ENCODE measurements around the gene SCYL1.

The SCYL1 gene

GRCh38 chr11:65537296-65537597, 12.4 kb downstream of the SCYL1 start:
- no peak for DNase-seq (ENCODE audit: low spot score)

DNA sequence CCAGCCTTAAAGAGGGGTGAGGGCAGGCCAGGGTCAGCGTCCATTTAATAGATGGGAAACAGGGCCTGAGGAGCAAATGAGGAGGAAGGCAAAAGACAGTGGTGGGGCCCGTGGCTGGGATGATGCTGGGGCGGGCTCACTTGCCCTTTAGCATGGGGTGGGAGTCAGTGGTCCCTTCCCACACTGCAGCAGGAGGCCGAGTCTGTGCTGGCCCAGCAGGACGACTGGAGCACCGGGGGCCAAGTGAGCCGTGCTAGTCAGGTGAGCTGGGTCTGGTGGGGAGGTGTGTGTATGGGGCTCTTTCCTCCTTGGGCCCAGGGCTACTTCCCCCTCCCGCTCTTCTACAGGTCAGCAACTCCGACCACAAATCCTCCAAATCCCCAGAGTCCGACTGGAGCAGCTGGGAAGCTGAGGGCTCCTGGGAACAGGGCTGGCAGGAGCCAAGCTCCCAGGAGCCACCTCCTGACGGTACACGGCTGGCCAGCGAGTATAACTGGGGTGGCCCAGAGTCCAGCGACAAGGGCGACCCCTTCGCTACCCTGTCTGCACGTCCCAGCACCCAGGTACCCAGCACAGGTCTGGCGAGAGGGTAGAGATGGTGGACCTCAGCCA, 12.8 kb downstream of the SCYL1 start:
- DNase-seq (ENCODE audit: low spot score) = no peak

DNA sequence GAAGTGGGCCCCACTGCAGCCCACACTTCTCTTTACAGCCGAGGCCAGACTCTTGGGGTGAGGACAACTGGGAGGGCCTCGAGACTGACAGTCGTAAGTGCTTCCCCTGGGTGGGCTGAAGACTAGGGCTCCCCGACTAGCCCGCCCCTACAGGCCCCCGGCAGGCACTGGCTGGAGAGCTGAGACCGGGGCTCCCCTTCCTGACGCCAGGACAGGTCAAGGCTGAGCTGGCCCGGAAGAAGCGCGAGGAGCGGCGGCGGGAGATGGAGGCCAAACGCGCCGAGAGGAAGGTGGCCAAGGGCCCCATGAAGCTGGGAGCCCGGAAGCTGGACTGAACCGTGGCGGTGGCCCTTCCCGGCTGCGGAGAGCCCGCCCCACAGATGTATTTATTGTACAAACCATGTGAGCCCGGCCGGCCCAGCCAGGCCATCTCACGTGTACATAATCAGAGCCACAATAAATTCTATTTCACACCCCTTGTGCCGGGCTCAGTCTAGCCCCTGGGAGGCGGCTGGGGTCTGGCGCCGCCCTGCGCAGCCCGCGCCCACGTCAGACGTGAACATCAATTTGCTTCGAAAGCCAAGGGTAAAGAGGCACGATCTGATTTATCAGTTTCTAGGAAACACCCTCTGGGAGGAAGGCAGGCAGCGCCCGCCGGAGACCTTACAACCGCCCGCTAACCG, 13.5 kb downstream of the SCYL1 start:
- no peak for DNase-seq (ENCODE audit: low spot score)

DNA sequence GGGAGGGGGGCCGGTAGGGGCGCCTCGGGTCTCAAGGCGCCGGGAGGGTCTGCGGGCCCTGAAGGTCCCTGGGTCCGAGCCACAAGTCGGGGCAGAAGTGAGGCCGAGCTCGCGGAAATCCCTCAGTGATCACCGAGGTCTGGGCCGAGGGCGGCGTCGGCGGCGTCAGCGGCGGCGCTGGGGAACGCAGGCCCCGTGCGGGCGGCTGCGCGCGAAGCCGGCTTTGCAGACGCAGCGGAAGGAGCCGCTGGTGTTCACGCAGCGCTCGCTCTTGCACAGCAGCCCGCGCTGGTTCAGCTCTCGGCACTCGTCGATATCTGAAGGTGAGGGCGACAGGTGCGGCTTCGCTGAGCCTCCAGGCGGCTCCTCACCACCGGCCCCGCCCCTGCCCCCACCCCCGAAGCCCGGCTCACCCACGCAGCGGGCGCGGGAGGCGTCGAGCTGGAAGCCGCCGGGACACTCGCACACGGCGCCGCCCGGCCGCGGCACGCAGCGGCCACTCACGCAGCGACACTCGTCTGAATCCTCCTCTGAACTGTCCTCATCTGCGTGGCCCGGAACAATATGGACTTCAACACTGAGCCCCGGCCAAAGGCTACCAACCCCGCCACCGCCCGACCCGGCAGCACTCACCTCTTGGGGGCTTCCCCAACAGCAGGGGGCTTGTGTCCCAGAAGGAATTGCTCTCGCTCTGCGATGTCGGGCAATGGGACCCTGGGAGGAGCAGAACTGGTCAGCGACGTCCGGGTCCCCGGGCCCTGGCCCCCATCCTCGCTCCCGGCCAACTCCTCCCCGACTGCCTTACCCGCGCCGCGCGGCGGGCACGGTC, 14.2 kb downstream of the SCYL1 start:
- no peak for DNase-seq (ENCODE audit: low spot score)

- no peak for DNase-seq (ENCODE audit: low spot score)
These were observed 14.9 kb downstream of the SCYL1 start for GRCh38 chr11:65539744-65540289.

DNA sequence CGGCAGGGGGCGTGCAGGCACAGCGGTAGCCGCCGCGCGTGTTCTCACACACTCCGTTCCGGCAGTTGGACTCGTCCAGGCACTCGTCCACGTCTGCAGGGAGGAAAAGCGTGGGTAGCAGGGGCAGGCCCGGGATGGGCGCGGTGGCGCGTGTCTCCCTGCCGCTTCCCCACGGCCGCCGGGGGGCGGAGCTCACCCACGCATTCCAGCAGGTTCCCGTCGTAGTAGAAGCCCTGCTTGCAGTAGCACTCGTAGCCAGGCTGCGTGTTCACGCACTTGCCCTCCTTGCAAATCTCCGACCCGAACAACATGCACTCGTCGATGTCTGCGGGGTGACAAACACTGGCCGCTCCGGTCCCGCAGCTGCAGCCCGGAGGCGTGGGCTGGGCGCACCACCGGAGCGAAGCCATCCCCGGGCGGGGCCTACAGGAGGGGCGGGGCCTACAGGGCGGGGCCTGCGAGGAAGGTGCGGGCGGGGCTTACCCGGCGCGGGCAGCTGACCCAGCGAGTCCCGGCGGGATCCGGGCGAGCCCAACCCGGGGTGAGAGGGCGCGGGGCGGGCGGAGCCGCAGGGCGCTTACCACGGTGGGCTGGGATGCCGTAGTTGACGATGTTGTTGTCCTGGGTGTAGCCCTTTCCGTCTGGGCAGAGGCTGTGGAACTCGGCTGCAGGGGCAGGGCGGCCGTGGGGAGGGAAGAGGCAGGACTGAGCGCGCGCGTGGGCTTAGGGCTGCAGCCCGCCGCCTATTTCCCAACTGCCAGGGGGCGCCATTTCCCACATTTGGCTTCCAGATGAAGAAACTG, 15.6 kb downstream of the SCYL1 start:
- peak; percentile 89 for DNase-seq (ENCODE audit: low spot score)

- no peak for DNase-seq (ENCODE audit: low spot score)
These were observed 16.5 kb downstream of the SCYL1 start for GRCh38 chr11:65541093-65541982.

GRCh38 chr11:65542738-65543390, 18.0 kb downstream of the SCYL1 start:
- no peak for DNase-seq (ENCODE audit: low spot score)

- no peak for DNase-seq (ENCODE audit: low spot score)
These were observed 21.0 kb downstream of the SCYL1 start for GRCh38 chr11:65545853-65546216.

- DNase-seq (ENCODE audit: low spot score) = peak; percentile 97
These were observed 21.5 kb downstream of the SCYL1 start for GRCh38 chr11:65546217-65546958.

DNA sequence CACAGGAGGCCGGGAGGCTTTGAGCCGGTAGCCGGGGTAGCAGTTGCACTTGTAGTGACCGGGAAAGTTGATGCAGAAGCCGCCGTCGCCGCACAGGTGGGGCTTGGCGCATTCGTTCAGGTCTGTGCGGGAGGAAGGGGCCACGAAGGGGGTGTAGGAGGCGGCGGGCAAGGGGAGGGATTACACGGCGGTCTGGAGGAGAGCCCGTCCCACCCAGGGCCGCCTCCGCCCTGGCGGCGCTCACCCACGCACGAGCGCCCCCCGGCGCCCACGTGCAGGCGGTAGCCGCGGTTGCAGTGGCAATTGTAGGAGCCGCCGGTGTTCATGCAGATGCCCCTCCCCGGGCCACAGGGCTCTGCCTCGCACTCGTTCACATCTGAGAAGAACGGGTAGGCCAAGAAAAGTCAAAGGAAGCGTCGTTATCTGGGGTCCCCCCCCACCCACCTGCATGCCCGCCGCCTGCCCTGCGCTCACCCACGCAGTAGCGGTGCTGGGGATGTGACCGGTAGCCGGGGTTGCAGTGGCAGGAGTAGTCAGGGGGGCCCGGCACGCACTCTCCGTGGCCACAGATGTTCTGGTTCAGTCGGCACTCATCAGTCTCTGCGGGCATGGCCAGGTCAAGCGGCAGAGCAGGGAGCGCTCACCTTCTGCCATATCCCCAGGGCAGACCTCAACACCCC, 22.7 kb downstream of the SCYL1 start:
- no peak for DNase-seq (ENCODE audit: low spot score)

DNA sequence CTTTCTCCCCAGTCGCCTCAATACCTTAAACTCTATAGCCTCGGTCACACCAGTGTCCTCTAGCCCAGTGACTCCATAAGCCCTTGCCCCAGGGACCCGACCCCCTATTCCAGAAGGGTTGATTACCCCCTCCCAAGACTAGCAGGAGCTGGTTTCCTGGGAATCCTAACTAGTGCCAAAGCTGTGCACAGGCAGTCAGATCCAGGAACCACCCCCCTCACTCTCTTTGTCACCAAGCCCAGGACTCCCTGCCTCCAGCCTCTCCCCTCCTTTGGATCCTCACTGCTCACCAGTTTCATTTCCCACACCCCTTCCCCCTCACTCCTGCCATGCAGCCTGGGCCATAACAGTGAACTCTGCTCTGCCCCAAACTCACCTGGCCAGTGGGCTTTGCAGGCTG, 23.5 kb downstream of the SCYL1 start:
- no peak for DNase-seq (ENCODE audit: low spot score)

DNA sequence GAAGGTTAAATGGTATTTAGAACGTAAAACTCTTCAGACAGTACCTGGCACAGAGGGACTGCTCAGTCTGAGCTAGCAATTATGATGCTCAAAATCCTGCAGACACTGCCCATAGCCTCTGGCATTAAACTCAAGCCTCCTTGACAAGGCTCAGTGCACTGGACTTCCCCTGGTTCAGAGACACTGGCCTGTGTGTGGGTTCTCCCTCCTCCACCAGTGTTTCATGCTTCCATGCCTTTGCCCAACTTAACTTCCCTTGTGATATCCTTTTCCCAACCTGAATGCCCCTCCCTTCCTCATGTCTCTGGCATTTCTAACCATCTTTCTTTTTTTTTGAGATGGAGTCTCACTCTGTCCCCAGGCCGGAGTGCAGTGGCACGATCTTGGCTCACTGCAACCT, 24.2 kb downstream of the SCYL1 start:
- DNase-seq (ENCODE audit: low spot score) = no peak

DNA sequence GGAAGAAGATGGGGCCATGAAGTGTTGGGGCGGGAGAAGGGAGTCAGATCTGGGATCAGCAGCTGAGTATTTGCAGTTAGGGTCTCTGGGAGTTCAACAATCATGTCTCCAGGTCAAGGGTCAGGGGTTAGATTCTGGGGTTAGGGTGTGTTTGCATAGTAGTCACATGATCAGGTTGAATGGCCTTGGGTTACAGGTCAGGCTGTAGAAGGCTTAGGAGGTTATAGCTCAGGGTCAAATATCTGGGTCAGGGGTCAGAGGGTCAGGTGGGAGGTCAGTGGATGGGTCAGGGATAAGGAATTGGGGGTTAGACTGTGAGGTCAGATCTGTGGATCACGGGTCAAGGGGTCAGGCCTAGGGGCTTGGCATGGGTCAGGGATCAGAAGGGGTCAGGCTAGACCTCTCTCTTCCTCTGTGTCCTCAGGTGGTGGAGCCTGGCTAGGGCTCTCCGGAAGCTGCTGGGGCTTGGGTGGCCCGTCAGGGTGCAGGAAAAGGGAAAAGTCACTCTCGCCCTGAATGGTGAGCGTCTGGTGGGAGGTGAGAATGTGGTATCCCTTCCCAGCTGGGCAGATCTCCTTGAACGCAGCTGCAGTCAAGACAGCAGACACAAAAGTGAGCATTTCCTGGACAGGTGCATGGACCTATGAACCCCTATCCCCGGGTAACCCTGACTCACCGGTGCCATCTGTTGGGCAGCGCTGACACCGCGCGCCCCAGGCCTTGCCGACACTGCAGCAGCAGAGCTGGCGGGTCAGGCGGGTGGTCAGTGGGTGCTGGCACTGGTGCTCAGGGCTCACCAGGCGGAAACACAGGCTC, 26.9 kb downstream of the SCYL1 start:
- peak; percentile 67 for DNase-seq (ENCODE audit: low spot score)

DNA sequence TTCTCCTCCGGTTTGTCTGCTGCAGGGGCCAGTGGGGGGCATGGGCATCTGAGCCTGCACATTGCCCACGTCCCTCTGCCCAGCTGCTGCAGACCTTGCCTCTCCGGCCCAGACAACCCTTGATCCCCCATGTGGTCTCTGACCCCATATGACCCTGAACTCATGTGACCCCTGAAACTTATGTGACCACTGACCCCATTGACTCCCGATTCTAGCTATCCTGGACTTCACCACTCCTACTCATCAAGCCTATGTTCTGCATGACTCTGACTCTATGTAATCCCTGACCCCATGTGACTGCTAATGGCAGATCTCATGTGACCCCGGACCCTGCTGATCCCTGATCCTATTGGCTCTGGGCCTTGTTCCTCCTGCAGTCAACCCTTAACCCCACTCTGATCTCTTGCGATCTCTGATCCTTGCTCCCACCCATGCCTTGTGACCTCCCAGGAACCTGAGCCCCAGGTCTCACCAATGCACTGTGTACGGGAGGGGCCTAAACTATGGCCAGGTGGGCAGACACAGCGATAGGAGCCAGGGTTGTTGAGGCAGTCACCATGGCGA, 27.6 kb downstream of the SCYL1 start:
- no peak for DNase-seq (ENCODE audit: low spot score)

DNA sequence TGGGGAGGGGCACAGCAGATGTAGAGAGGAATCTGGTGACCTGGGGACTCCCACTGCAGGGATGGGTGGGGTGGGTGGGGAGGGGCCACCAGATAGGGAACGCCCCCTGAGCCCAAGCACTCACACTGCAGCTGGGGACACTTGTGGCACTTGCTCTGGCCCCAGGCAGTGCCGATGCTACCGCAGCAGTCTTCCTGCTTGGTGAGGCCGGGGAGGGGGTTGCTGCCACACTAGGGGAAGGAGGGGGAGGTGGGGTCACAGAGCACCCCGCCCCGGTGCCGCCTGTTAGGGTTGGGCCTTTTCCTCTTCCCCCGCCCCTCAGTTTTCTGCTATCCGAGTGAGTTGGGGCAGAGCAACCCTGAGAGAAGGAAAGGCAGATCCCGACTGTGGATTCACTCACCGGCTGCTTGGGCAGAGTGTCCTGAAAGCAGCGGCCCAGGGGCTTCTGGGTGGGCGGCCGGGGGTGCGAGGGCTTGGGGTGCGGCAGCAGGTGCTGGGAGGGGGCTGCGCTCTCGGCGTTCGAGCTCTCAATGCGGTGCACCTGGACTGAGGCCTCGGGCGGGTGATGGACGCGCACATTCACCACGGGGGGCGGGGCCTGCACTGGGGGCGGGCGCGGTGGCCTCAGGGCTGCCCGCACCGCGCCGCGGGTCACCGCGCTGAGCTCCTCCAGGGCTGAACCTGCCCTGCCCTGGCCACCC, 28.6 kb downstream of the SCYL1 start:
- DNase-seq (ENCODE audit: low spot score) = peak; percentile 62

DNA sequence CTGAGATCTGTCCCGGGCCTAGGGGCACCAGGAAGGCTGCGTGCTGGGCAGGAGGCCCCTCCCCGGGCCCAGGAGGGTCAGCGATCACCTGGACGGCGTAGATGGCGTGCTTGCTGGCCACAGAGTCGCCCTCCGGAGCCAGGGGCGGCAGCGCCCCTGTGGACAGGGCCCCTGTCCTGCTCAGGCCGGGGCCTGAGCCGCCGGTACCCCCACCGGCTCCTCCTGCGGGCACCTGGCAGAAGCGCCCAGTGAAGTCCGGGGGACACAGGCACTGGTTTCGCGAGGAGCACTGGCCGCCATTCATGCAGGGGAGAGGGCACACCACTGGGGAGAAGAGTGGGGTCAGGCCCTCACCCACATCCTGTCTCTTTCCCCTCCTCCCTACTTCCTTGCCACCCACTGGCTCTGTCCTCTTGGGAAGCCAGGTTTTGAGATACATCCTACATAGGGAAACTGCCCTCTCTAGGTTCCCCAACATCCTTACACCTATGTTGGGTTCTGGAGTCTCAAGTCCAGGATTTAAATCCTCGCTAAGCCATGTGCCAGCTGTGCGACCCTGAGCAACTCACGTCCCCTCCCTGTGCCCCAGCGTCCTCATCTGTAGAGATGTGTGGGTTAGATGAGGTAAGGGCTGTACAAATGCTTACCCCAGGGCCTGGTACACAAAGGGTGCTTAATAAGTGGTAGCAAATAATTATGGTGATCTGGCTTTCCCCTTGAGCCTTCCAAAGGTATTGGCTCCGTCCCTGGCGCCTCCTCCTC, 29.4 kb downstream of the SCYL1 start:
- no peak for DNase-seq (ENCODE audit: low spot score)

Measured in activated CD4-positive, alpha-beta T cell treated with anti-CD3 and anti-CD28 coated beads, Interleukin-2, Interleukin-4, amounts not matched to agents 100 ng/mL and 50 ng/mL, durations not matched to agents 16 hours and 8 hours (primary cell).